ENCODE measurements around the gene CCDC102A.
"Not testable (repeated sequence)": the region's sequence is repeated elsewhere in the genome, so short reads cannot be mapped to it uniquely, and the experiment has no call there.

CCDC102A gene

DNA sequence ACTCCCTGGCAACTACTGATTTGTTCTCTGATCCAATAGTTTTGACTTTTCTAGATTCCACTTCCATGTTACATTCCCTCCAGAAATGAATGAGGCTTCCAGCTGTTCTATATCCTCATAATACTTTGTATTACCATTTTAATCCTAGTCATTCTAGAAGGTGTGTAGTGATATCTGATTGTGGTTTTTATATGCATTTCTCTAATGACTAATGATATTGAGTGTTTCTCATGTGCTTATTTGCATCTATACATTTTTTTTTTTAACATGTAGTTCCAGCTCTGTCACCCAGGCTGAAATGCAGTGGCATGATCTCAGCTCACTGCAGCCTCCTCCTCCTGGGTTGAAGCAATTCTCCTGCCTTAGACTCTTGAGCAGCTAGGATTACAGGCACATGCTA lies 13.4 kb upstream of the CCDC102A start:
- H3K4me3 ChIP-seq (ENCODE audit: low read depth, low read length), result no peak overlapping the region
- TF ChIP-seq MAX (IDR thresholded peaks at IDR 0.05; ENCODE audit: low read depth, low read length) (no peak), POLR2A (IDR thresholded peaks at IDR 0.05; ENCODE audit: extremely low read depth, insufficient read length) (no peak), MYC (IDR thresholded peaks at IDR 0.05; ENCODE audit: low read depth, low read length) (no peak)
- DNase-seq (ENCODE audit: low read depth), result peak; percentile 8

GRCh38 chr16:57548408-57548807 lies 12.0 kb upstream of the CCDC102A start:
- DNase-seq (ENCODE audit: low read depth), result no peak
- no peak overlapping the region for H3K4me3 ChIP-seq (ENCODE audit: low read depth, low read length)
- TF ChIP-seq MYC (IDR thresholded peaks at IDR 0.05; ENCODE audit: low read depth, low read length), result no peak

DNA sequence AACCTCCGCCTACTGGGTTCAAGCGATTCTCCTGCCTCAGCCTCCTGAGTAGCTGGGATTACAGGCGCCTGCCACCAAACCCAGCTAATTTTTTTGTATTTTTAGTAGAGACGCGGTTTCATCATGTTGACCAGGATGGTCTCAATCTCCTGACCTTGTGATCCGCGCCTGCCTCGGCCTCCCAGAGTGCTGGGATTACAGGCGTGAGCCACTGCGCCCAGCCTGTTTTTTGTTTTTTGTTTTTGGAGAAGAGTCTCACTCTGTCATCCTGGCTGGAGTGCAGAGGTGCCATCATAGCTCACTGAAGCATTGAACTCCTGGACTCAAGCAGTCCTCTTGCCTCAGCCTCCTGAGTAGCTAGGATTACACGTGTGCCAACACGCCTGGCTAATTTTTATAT lies 11.2 kb upstream of the CCDC102A start:
- H3K4me3 ChIP-seq (ENCODE audit: low read depth, low read length), result not testable (repeated sequence)

DNA sequence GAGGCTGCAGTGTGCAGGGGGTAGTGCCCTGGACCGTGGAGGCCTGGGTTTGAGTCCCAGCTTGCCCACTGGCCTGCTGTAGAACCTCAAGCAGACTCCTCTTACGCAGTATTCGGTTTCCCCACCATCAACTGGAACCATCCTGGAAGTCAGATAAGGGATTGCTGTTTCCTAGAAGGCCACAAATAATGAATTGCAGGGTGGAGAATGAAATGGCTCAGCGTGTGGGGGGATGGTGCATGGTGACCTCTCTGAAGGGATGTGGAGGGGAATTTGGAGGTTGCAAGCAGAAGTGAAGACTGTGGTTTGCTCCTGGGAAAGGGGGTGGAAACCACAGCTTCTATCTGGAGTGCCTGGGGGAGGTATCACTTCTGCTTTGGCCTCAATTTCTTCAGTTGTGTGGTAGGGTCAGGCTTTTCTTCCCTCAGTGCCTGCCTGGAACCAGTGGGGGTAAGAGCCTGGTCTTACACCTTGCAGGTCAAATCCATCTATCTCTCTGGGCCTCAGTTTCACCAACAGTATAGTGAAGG lies 7.8 kb upstream of the CCDC102A start:
- peak overlapping the region; percentile 45 for H3K4me3 ChIP-seq (ENCODE audit: low read depth, low read length)
- peak; percentile 99 for DNase-seq (ENCODE audit: low read depth)
- peak; percentile 66 for TF ChIP-seq MYC (IDR thresholded peaks at IDR 0.05; ENCODE audit: low read depth, low read length)
- TF ChIP-seq POLR2A (IDR thresholded peaks at IDR 0.05; ENCODE audit: extremely low read depth, insufficient read length), result no peak
- no peak for TF ChIP-seq CTCF (IDR thresholded peaks at IDR 0.05; ENCODE audit: low read depth, low read length)

More for the DNA sequence above, 11.2 kb upstream of the CCDC102A start:
- not testable (repeated sequence) for DNase-seq (ENCODE audit: low read depth)

GRCh38 chr16:57541754-57542435 lies 5.5 kb upstream of the CCDC102A start:
- DNase-seq (ENCODE audit: low read depth), result peak; percentile 5
- peak overlapping the region; percentile 63 for H3K4me3 ChIP-seq (ENCODE audit: low read depth, low read length)
- TF ChIP-seq POLR2A (IDR thresholded peaks at IDR 0.05; ENCODE audit: extremely low read depth, insufficient read length), result no peak
- TF ChIP-seq CTCF (IDR thresholded peaks at IDR 0.05; ENCODE audit: low read depth, low read length), result no peak
- TF ChIP-seq MYC (IDR thresholded peaks at IDR 0.05; ENCODE audit: low read depth, low read length), result no peak
- TF ChIP-seq MAX (IDR thresholded peaks at IDR 0.05; ENCODE audit: low read depth, low read length), result no peak

- H3K4me3 ChIP-seq (ENCODE audit: low read depth, low read length), result no peak overlapping the region
- peak; percentile 11 for DNase-seq (ENCODE audit: low read depth)
- TF ChIP-seq POLR2A (IDR thresholded peaks at IDR 0.05; ENCODE audit: extremely low read depth, insufficient read length) (no peak), MYC (IDR thresholded peaks at IDR 0.05; ENCODE audit: low read depth, low read length) (no peak), MAX (IDR thresholded peaks at IDR 0.05; ENCODE audit: low read depth, low read length) (no peak), CTCF (IDR thresholded peaks at IDR 0.05; ENCODE audit: low read depth, low read length) (no peak)
Observed at GRCh38 chr16:57540906-57541753, 4.8 kb upstream of the CCDC102A start.

DNA sequence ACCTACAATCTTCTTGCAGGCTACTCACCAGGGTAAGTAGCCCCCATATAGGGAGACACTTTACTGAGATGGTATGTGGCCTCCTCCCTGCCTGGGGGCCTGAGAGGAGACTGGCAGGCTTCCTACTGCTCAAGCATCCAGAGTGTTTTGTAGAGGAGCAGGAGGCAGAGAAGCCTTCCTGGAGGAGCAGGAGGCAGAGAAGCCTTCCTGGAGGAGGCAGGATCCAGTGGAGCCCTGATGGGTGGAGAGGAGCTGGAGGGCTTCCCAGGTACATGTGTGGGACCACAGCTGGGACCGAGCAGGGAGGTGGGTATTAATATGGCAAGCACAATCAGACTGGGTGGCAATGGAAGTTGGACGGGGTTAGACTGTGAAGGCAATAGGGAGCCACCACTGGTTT lies 4.0 kb upstream of the CCDC102A start:
- DNase-seq (ENCODE audit: low read depth), result no peak
- no peak overlapping the region for H3K4me3 ChIP-seq (ENCODE audit: low read depth, low read length)
- TF ChIP-seq MYC (IDR thresholded peaks at IDR 0.05; ENCODE audit: low read depth, low read length) (no peak), POLR2A (IDR thresholded peaks at IDR 0.05; ENCODE audit: extremely low read depth, insufficient read length) (no peak), MAX (IDR thresholded peaks at IDR 0.05; ENCODE audit: low read depth, low read length) (no peak), CTCF (IDR thresholded peaks at IDR 0.05; ENCODE audit: low read depth, low read length) (no peak)
